ENCODE data around the gene HM13.
A peak's percentile ranks its signal among the peaks of the same experiment; 100 is the strongest.
"Not testable (repeated sequence)": the region's sequence is repeated elsewhere in the genome, so short reads cannot be mapped to it uniquely, and the experiment has no call there.

HM13 gene

DNA sequence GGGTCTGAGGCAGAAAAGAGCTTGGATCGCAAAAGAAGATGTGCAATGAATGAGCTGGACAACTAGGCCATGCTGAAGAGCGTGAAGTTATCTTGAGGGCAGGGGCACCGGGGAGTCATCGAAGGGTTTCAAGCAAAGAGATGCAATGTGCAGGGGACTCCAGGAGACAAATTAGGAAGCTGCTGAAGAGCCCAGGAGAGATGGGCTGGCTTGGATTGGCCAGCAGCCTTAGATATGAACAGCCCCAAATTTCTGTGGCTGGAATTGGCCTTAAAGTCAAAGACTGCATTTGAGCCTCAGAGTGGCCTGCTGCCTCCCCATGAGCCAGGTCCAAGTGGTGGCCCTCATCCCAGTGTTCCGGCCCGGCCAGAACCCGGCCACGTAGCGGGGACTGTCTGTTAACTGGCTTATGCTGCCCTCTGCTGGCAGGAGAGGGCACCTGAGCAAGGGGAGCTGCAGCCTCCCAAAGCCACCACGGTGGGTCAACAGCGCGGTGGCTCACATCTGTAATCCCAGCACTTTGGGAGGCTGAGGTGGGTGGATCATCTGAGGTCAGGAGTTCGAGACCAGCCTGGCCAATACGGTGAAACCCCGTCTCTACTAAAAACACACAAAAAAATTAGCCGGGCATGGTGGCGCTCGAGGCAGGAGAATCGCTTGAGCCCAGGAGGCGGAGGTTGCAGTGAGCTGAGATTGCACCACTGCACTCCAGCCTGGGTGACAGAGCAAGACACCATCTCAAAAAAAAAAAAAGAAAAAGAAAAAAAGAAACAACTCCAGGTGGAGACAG is 11.2 kb upstream of the HM13 start:
- peak; percentile 92 for DNase-seq

DNA sequence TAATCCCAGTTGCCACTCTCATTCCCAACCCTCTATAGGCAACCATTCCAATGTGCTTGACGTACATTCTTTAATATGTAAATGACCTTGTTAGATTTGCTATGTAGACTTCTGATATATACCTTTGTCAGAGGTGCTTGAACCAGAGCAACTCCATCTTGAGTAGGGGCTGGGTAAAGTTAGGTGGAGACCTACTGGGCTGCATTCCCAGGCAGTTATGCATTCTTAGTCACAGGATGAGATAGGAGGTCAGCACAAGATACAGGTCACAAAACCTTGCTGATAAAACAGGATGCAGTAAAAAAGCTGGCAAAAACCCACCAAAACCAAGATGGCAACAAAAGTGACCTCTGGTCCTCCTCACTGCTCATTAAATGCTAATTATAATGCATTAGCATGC is 8.3 kb upstream of the HM13 start:
- no peak for DNase-seq

DNA sequence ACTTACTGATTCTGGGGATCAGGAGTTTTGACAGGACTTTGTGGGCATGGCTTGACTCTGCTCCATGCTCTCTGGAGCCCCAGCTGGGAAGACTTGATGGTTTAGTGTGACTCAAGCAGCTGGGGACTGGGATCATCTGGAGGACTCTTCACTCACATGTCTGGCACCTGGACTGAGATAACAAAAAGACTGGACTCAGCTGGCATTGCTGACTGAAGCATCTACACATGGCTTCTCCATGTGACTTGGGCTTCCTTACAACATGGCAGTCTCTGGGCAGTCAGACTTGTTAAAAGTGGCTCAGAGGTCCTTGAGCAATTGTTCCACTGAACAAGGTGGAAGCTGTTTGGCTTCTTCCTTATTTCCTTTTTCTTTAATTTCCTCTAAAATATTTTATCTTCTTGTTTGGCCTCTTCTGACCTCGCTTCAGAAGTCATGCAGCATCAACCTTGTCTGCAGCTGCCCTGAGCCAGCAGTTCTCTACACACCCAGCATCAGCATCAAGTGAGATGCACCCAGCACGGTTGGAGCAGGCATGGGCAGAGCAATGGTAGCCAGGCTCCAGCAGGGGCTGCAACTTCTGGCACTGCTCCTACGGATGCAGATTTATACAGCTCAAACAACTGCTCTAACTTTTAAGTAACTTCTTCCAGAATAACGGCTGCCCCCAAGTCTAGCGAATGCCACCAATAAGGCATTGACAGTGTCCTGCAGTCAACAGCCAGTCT is 5.6 kb upstream of the HM13 start:
- no peak for DNase-seq

DNA sequence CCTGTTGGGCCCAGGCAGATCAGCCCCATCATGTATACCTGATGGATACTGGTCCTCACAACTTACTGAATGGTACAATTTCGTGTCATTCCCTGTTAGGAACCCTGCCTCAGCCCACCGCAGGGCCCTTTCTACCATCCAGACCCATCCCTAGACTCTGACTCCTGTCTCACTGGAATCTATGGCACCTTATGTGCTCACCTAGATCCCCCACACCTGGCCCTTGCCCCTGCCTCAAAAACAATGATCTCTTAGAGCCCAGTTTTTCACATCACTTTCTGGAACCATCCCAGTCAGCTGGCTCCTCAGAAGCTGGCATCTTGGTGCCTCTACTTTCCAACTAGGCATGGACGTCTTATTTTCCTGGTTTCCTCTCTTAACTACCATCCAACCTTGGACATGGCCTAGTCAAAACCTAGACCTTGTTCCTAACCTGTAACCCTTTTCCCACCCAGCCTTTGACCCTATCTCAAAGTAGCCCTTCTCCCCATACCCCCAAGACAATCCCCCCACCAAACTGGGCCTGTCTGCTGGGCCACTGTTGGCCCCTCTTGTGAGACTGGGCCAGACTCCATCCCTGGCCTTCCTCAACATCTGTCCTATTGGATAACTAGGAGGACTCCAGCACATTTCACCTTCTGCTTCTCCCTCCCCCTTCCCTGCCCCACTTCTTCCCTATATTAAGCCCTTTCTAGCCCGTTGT is 981 bp downstream of the HM13 start:
- no peak for DNase-seq

DNA sequence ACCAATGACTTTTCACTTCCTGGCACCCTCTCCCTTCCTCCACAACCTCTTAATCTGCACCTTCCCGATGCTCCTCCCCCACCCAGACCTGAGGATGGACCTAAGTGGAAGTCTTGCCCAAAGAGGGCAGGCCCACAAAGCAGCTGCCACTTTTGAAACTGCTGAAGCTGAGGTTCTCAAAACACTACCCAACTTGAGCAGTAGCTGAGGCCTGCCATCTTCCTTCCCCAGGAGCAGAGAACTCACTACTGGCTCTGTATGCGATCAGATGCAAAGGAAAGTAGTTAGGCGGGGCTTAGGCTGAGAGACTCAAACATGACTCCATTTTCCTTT is 1.5 kb downstream of the HM13 start:
- peak; percentile 40 for DNase-seq

DNA sequence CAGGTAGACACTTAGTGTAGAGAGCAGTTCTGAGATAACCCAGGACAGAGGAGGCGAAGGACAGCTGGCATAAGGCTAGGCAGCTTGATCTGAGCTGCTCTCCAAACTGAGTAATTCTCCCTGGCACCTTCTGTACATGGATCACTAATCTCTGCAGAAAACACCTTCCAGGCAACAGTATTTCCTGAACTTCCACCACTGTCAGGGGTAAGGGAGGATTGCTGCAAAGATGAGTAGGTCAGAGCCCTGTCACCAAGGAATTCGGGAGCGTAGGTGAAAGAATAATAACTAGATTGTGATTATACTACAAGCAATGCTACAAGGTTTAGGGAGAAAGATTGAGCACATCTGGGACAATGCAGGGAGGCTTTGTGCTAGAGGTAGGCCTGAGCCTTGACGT is 1.9 kb downstream of the HM13 start:
- DNase-seq: no peak

DNA sequence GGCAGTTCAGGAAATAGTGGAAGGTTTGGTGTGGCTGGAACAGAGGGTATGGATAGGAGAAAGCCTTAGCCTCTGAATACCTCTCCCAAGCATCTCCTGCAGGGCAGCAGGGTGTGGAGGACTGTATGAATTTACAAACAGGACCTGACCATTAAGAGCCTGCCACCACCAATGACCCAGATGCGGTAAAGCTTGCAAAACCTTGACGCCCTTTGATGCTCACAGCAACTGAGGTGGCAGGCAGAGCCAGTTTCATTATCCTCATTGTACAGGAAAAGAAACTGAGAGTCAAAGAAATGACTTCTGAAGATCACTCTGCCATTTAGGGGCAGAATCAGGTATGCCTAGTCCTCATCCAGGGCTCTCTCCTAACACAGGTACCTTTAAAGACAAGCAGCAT is 2.4 kb downstream of the HM13 start:
- peak; percentile 73 for DNase-seq

DNA sequence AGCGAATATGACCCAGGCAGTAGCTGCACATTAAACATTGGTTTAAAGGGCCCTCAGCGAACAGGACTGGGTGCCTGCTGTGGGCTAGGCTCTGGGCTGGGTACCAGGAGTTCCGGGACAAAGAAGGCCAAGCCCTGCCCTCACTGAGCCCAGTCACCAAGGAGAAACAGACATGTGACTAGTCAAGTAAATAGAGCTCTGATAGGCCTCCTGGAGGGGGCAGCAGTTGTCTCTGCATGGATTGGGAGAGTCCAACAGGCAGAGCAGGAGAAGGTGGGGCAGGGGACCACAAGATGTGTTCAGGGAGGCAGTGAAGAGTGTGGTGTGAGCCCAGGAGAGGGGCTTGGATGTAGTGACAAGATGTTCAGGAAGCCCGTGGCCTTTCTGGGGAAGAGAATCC is 3.1 kb downstream of the HM13 start:
- peak; percentile 82 for DNase-seq

DNA sequence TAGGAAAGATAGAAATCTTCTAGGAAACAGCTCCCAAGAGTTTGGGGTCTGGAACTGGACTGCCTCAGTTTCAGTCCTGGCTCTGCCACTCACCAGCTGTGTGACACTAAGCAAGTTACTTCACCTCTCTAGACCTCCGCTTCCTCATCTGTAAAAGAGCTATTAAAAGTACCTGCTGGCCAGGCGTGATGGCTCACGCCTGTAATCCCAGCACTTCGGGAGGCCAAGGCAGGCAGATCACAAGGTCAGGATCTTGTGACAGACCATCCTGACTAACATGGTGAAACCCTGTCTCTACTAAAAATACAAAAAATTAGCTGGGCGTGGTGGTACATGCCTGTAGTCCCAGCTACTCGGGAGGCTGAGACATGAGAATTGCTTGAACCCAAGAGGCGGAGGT is 7.0 kb downstream of the HM13 start:
- DNase-seq: peak; percentile 62

DNA sequence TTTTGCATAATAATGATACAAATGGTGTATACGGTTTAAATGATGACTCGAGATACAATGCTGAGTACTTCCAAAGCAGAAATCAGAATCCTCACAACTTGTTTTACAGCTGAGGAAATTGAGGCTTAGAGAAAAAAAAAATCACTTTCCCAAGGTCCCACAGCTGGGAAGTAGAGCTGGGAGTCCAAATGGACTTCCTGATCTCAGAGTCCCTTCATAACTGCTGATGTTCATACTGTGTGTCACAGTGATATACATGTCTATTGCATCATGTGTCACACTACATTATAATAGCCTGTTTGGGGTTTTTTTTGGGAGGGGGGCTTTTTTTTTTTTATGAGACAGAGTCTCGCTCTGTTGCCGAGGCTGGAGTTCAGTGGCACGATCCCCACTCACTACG is 8.5 kb downstream of the HM13 start:
- DNase-seq: peak; percentile 73

DNA sequence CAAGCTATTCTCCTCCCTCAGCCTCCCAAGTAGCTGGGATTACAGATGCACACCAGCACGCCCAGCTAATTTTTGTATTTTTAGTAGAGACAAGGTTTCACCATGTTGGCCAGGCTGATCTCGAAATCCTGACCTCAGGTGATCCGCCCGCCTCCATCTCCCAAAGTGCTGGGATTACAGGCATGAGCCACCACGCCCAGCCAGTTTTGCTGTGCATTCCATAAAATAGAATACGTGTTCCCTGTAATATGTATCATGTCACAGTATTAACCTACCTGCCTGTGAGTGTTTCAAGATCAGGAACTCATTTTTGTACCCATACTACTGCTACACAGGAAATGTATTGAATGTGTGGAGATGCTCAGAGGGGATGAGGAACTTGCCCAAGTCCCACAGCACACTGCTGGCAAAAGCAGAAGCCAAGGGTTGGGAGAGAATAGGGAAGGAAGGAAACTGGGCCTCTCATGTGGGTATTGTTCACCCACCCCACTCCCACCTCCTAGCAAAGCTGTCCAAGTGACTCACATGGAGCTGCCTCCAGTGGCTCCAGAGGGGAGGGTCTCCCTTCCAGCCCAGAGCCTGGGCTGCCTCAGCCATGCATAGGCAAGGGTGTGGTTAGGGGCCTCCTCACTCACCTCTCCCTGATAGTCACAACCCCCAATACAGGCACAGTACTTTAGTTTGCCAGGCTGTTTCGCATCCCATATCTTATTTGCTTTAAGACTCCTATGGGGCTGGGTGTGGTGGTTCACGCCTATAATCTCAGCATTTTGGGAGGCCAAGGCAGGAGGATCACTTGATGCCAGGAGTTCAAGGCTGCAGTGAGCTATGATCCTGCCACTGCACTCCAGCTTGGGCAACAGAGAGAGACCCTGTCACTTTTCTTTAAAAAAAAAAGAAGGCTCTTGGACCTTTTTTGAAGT is 9.4 kb downstream of the HM13 start:
- peak; percentile 92 for DNase-seq

DNA sequence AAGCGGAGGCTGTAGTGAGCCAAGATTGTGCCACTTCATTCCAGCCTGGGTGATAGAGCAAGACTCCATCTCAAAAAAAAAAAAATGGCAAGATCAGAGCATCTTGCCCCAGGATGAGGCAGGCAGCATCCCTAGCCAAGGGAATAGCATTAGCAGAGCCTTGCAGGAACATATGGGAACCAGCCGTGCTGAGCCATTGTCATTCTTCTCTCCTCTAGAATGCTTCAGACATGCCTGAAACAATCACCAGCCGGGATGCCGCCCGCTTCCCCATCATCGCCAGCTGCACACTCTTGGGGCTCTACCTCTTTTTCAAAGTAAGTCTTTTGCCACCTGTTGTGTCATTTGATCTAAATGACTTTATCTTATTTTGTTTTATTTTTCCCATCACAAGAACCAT is 13.0 kb downstream of the HM13 start:
- DNase-seq: no peak

DNA sequence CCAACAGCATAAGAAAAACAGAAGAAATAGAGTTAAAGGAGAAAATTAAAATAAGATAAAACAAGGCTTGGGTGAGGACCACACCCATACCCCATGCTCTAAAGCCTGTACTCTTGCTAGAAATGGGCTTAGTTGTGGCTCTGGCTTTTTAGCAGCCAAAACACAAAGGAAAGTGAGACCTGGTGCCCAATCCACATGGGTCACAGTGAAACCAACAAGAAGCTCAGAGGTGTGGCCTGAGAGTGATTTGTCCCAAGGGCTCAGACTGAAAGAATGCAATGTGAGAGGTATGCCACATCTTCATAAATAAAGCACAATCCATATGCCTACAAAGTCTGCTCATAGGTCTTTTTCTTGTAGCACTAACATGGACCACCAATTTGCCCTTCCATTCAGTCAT is 21.1 kb downstream of the HM13 start:
- DNase-seq: no peak

DNA sequence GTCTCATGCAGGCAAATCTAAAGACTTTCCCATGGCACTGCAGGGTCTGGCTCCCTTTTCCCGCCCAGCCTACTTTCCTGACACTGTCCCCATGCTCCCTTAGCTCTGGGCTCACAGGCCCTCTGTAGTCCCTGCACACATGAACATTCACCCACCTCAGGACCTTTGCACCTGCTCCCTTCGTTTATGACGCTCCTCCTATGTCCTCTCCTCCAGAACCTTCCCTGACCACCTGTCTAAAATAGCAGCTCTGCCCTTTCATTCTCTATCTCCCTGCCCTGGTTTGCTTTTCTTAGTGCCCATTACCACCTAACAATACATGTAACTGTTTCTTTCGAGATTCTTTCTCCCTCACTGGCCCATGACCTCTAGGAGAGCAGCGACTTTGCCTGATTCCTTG is 22.3 kb downstream of the HM13 start:
- no peak for DNase-seq

DNA sequence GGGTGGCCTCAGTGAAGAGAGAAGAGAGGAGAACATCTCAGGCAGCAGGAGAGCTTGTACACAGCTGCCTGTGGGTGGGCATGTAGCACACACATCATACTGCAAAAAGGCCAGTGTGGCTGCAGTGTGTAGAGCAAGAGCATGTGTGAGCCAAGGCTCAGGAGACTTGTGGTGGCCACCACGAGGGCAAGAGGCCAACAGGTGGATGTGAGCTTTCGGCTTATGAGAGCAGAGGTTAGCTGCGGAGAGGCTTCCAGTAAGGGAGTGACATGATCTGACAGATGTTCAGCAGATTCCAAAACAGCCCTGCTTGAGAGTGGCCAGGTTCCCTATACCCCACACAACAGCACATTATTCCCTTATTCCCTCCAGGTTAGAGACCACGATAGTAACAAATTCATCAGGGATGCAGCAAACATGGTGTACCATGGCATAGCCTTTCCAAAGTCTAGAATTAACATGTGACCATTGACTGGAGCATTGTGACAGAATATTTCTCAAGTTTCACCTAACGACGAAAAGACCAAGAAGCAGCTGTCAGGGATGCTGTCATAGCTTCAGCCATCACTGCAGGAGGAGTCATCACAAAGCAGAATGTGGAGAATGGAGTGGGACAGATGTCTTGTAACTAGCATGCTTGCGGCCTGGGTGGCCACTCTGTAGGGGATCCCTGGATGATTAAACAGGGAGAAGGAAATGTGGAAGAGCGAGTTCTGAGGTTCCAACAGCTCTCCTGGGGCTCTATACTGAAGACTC is 23.1 kb downstream of the HM13 start:
- peak; percentile 38 for DNase-seq

DNA sequence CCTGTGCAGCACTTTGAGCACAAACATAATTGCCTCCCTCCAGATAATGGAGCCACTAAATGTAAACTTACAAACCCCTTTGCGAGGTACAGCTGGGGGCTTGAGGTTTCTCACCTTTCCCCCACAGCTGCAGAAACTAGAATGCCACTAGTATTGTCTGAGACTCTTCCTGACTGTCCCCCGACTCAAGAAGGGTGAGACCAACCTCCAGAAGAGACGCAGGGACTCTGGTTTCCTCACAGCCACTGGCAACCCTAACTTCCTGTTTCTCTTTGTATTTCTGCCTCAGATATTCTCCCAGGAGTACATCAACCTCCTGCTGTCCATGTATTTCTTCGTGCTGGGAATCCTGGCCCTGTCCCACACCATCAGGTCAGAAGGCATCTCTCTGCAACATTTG is 23.6 kb downstream of the HM13 start:
- peak; percentile 35 for DNase-seq

DNA sequence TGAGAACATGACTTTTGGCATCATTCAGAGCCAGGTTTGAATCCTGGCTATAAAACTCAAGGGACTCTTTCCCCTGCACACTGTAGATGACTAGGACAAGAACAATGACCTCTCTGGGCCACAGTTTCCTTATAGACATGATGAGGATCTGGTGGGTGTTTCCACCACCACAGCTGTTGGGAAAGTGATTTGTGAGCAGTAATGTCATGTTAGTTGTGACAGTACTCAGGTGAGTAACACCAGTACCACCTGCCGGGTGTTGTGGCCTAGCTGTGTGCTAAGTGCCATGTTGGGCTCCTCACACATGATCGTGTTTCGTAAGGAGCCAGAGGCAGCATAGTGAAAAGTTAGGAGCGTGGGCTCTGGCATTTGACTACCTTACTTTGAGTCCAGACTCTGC is 24.1 kb downstream of the HM13 start:
- DNase-seq: peak; percentile 33

DNA sequence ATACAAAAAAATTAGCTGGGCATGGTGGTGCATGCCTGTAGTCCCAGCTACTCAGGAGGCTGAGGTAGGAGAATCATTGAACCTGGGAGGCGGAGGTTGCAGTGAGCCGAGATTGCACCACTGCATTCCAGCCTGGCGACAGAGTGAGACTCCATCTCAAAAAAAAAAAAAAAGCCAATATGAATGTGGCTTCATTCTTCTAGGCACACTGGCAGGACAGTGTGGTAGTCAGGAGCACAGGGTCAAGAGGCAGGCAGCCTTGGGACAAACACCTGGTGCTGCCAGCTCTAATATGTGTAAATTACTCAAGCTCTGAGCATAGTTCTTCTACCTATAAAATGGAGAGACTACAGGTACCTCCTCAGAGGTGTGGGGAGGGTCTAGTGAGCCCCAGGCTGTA is 25.4 kb downstream of the HM13 start:
- not testable (repeated sequence) for DNase-seq

DNA sequence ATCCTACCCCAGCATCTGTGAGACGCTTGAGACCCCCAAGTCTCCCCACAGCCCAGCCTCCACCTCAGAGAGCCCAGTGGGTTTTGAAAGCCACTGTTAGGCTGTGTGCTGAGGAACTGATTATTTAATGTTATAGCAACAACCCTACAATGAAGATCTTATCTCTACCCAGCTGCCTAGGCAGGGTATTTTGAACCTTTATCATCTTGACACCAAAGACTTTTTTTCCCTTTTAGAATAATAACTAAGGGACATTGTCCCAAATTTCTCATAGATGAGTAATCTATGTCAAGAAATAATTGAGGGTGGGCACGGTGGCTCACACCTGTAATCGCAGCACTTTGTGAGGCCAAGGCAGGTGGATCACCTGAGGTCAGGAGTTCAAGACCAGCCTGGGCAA is 26.2 kb downstream of the HM13 start:
- DNase-seq: no peak

DNA sequence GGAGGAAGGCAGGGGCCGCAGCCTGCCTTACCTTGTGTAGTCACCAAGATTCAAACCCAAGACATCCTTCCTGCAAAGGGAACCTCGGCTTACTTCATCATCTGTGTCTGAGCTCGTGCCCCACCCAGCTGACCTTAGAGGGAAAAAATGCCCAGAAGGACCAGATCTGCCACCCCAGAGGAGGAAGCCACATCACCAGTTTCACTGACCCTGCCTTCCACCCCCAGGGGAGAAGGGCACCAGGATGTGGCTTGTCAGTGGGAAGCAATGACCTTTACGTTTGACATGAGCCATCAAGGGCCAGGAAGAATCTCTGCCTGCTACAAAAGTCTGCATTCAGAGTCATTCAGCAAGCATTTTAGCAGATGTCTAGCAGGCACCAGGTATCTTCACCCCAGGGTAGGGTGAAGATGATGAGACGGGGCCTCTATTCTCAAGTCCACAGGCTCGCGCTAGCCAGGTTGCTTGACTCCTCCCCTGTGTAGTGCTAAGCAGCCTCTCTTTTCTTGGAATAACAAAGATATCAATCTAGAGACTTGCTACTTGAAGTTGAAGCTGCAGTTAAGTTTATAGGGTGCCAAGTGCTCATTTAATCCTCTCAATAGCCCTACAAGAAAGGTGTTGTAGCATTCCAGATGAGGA is 28.1 kb downstream of the HM13 start:
- peak; percentile 91 for DNase-seq

DNA sequence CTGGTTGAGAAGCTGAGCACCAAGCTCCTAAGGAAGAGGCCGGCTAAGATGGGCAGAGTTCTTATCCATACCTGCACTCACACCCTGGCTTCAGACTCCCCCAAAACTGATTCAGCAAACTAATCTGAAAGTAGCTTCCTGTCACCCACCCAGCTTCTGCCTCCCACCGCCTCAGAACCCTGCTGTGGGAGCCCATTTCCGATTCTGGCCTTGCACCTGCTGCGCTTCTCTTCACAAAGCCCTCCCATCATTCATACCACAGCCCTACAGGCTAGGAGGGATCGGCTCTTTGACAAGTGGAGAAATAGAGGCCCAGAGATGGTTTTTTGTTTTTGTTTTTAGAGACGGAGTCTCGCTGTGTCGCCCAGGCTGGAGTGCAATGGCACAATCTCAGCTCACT is 28.7 kb downstream of the HM13 start:
- no peak for DNase-seq

All from suppressor macrophage treated with lipopolysaccharide for 4 hours (primary cell).